DOHH2 (cell line): ENCODE measurements around the gene GAS1.

ENCODE experiments used
- H3F3A ChIP-seq: fragments of 200-600 bp; sonication (generic), shearing (Covaris generic); 2 replicates; pipeline ENCODE4 v1.6.0; 2016; ENCODE audit warnings: antibody characterized with exemption, mild to moderate bottlenecking; ENCODE audit not compliant: control insufficient read depth, insufficient read depth
- H3K27ac ChIP-seq: fragments of 200-600 bp; sonication (generic); 2 replicates; pipeline ENCODE4 v1.5.1; 2014; ENCODE audit warnings: low read depth, mild to moderate bottlenecking, low read length, moderate library complexity
- H3K27me3 ChIP-seq: fragments of 200-600 bp; sonication (generic); 2 replicates; pipeline ENCODE4 v1.6.1; 2014; ENCODE audit warnings: mild to moderate bottlenecking, low read length, mixed read lengths; ENCODE audit not compliant: control insufficient read depth
- H3K36me3 ChIP-seq: fragments of 200-600 bp; sonication (generic); 2 replicates; pipeline ENCODE4 v1.6.1; 2014; ENCODE audit warnings: mild to moderate bottlenecking, low read length, moderate library complexity, mixed read lengths; ENCODE audit not compliant: control insufficient read depth
- H3K4me1 ChIP-seq: fragments of 200-600 bp; sonication (generic); 2 replicates; pipeline ENCODE4 v1.6.1; 2014; ENCODE audit warnings: mild to moderate bottlenecking, low read length, mixed read lengths; ENCODE audit not compliant: control insufficient read depth
- H3K4me2 ChIP-seq: fragments of 200-600 bp; sonication (generic); 2 replicates; pipeline ENCODE4 v1.6.0; 2014; ENCODE audit warnings: mild to moderate bottlenecking, low read length, moderate library complexity
- H3K4me3 ChIP-seq: fragments of 200-600 bp; sonication (generic); 2 replicates; pipeline ENCODE4 v1.5.1; 2014; ENCODE audit warnings: mild to moderate bottlenecking, low read length, mixed read lengths
- H3K79me2 ChIP-seq: fragments of 200-600 bp; sonication (generic); 2 replicates; pipeline ENCODE4 v1.6.1; 2014; ENCODE audit warnings: mild to moderate bottlenecking, low read length, mixed read lengths; ENCODE audit not compliant: control insufficient read depth
- H3K9me2 ChIP-seq: fragments of 200-600 bp; sonication (generic); replicated peaks from 2 replicates; pipeline ENCODE4 v1.6.1; 2014; ENCODE audit warnings: mild to moderate bottlenecking, low read length, mixed read lengths; ENCODE audit not compliant: control insufficient read depth
- H3K9me3 ChIP-seq: fragments of 200-600 bp; sonication (generic); 2 replicates; pipeline ENCODE4 v1.6.1; 2014; ENCODE audit warnings: antibody characterized with exemption, low read length, mixed read lengths; ENCODE audit not compliant: control insufficient read depth, insufficient read depth
- H4K20me1 ChIP-seq: fragments of 200-600 bp; sonication (generic); 2 replicates; pipeline ENCODE4 v1.6.0; 2014; ENCODE audit warnings: low read depth, mild to moderate bottlenecking, antibody characterized with exemption, low read length, moderate library complexity; ENCODE audit not compliant: control insufficient read depth, insufficient read depth
- CTCF ChIP-seq: fragments of 200-600 bp; sonication (generic); IDR thresholded peaks from one replicate; pipeline ENCODE4 v1.5.1; 2014; ENCODE audit warnings: antibody characterized with exemption, mild to moderate bottlenecking, low read depth, low read length; ENCODE audit not compliant: poor library complexity, severe bottlenecking
- EZH2phosphoT487 ChIP-seq: fragments of 200-600 bp; sonication (generic); IDR thresholded peaks from 2 replicates; pipeline ENCODE4 v1.6.1; 2017; ENCODE audit warnings: borderline replicate concordance, mild to moderate bottlenecking, antibody characterized with exemption, low read length, moderate library complexity, mixed read lengths

GAS1 gene

GRCh38 chr9:86921151-86921923 is 26.0 kb downstream of the GAS1 start:
- no peaks in the 10 kb centered on the region for H3K27me3 ChIP-seq
- no peak overlapping the region for H3K27ac ChIP-seq
- no peak overlapping the region for H3K4me2 ChIP-seq
- no peaks in the 10 kb centered on the region for H3F3A ChIP-seq
- H3K36me3 ChIP-seq, result no peaks in the 10 kb centered on the region
- H4K20me1 ChIP-seq, result no peaks in the 10 kb centered on the region
- no peaks in the 10 kb centered on the region for H3K9me3 ChIP-seq
- TF ChIP-seq CTCF, result no peak
- no peak for TF ChIP-seq EZH2phosphoT487
- H3K79me2 ChIP-seq, result no peaks in the 10 kb centered on the region
- H3K9me2 ChIP-seq, result no peaks in the 10 kb centered on the region
- H3K4me3 ChIP-seq, result no peak overlapping the region
- H3K4me1 ChIP-seq, result no peaks in the 10 kb centered on the region

- Histone ChIP-seq H3K27ac (no peak overlapping the region), H3F3A (no peaks in the 10 kb centered on the region), H3K4me2 (no peak overlapping the region), H3K4me1 (no peaks in the 10 kb centered on the region), H3K27me3 (no peaks in the 10 kb centered on the region), H3K79me2 (no peaks in the 10 kb centered on the region), H3K9me3 (no peaks in the 10 kb centered on the region), H3K4me3 (no peak overlapping the region), H3K9me2 (no peaks in the 10 kb centered on the region), H3K36me3 (no peaks in the 10 kb centered on the region), H4K20me1 (no peaks in the 10 kb centered on the region)
- TF ChIP-seq CTCF (no peak), EZH2phosphoT487 (no peak)
Measured at GRCh38 chr9:86918556-86918955, 28.8 kb downstream of the GAS1 start.

GRCh38 chr9:86912210-86912609 is 35.1 kb downstream of the GAS1 start:
- Histone ChIP-seq H3K9me2 (no peaks in the 10 kb centered on the region), H3F3A (no peaks in the 10 kb centered on the region), H3K27ac (no peak overlapping the region), H3K79me2 (no peaks in the 10 kb centered on the region), H4K20me1 (no peaks in the 10 kb centered on the region), H3K27me3 (no peaks in the 10 kb centered on the region), H3K9me3 (no peaks in the 10 kb centered on the region), H3K4me3 (no peak overlapping the region), H3K4me1 (no peaks in the 10 kb centered on the region), H3K36me3 (no peaks in the 10 kb centered on the region), H3K4me2 (no peak overlapping the region)
- no peak for TF ChIP-seq EZH2phosphoT487

GRCh38 chr9:86909388-86909787 is 37.9 kb downstream of the GAS1 start:
- H3K4me3 ChIP-seq, result no peak overlapping the region
- no peak overlapping the region for H3K4me2 ChIP-seq
- H3K9me2 ChIP-seq, result no peaks in the 10 kb centered on the region

More at GRCh38 chr9:86909388-86909787, 37.9 kb downstream of the GAS1 start:
- H4K20me1 ChIP-seq, result no peaks in the 10 kb centered on the region
- no peak overlapping the region for H3K27ac ChIP-seq
- no peaks in the 10 kb centered on the region for H3K27me3 ChIP-seq
- no peaks in the 10 kb centered on the region for H3K79me2 ChIP-seq
- no peaks in the 10 kb centered on the region for H3K36me3 ChIP-seq
- no peaks in the 10 kb centered on the region for H3K9me3 ChIP-seq
- no peaks in the 10 kb centered on the region for H3F3A ChIP-seq
- no peaks in the 10 kb centered on the region for H3K4me1 ChIP-seq
- TF ChIP-seq CTCF (no peak), EZH2phosphoT487 (no peak)
